Thyroid gland (tissue), 4 donors: ENCODE data around the gene CRISPLD2. TPM values are rescaled to one million over a fixed set of nuclear protein-coding genes. Genes with fewer than 3 reads are reported as not detected.

Experiments used
- DNase-seq, 2 donors: peaks; one replicate each; pipeline ENCODE4 v3.0.0-alpha.2; 2019
- H3K27ac ChIP-seq, 3 donors: fragments of 200-600 bp; sonication (generic); 1 replicate in 2 of 3; 2 replicates in 1 of 3; pipeline ENCODE4 v1.5.1; 2016 to 2019; ENCODE audit warnings: mild to moderate bottlenecking in 1 of 3, moderate library complexity in 1 of 3
- H3K27me3 ChIP-seq: fragments of 200-600 bp; sonication (generic); one replicate; pipeline ENCODE4 v1.5.1; 2019
- H3K36me3 ChIP-seq, 2 donors: fragments of 200-600 bp; sonication (generic); one replicate each; pipeline ENCODE4 v1.5.1; 2016 to 2019
- H3K4me1 ChIP-seq, 2 donors: fragments of 200-600 bp; sonication (generic); one replicate each; pipeline ENCODE4 v1.5.1; 2017 to 2019
- H3K4me3 ChIP-seq, 3 donors: fragments of 200-600 bp; sonication (generic); replicated peaks in 1 of 3; 1 replicate in 2 of 3; 2 replicates in 1 of 3; pipeline ENCODE4 v1.5.1; 2016; ENCODE audit warnings: mild to moderate bottlenecking in 1 of 3
- H3K9me3 ChIP-seq: fragments of 200-600 bp; sonication (generic); one replicate; pipeline ENCODE4 v1.5.1; 2017
- POLR2A ChIP-seq, 2 donors: fragments of 450-650 bp; IDR thresholded peaks; one replicate each; pipeline ENCODE4 v1.6.1; 2017; ENCODE audit warnings: antibody characterized with exemption in 2 of 2, mild to moderate bottlenecking in 2 of 2, moderate library complexity in 1 of 2
- WGBS, 2 donors: methylation state at CpG; one replicate each; pipeline ENCODE4 v1.1.5; 2017; 5-methylcytosine and 5-hydroxymethylcytosine counted together
- intact Hi-C: fragments of 100-400 bp; cut with DNase I; formaldehyde crosslinking; loops from one replicate; pipeline ENCODE4 v1.15.1; 2023
- total RNA-seq, 4 donors: library from RNA; depleted of rRNA; stranded (reverse); fragments of >200 nt; gene quantifications; one replicate each; pipeline ENCODE4 v1.2.3, GENCODE V29; 2016
- TF ChIP-seq, protein P1 (sequence below), 6 experiments: fragments of 200-600 bp in 3 of 6; fragments of 450-650 bp in 3 of 6; sonication (generic) in 3 of 6; IDR thresholded peaks; one replicate each; pipeline ENCODE4 v1.5.1; 2016 to 2019; ENCODE audit warnings: antibody characterized with exemption in 6 of 6, mild to moderate bottlenecking in 2 of 6, inconsistent platforms in 1 of 6, moderate library complexity in 1 of 6

The CRISPLD2 gene
- total RNA-seq, 4 donors from 2014 or later = 48.0 to 261 (median 108) TPM

DNA sequence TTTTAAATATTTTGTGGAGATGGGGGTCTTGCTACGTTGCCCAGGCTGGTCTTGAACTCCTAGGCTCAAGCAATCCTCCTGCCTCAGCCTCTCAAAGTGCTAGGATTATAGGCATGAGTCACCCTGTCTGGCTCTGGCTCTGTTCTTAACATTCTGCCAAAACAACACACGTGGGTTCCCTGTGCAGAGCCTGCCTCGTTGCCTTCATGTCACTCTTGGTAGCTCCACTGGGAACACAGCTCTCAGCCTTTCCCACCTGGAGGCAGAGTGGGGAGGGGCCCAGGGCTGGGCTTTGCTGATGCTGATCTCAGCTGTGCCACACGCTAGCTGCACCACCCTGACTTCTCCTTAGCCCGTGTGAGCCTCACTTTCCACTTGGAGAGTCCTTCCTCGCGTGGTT is 19.3 kb downstream of the CRISPLD2 start:
- H3K9me3 ChIP-seq = no peaks in the 10 kb centered on the region
- TF ChIP-seq, protein P1, sequence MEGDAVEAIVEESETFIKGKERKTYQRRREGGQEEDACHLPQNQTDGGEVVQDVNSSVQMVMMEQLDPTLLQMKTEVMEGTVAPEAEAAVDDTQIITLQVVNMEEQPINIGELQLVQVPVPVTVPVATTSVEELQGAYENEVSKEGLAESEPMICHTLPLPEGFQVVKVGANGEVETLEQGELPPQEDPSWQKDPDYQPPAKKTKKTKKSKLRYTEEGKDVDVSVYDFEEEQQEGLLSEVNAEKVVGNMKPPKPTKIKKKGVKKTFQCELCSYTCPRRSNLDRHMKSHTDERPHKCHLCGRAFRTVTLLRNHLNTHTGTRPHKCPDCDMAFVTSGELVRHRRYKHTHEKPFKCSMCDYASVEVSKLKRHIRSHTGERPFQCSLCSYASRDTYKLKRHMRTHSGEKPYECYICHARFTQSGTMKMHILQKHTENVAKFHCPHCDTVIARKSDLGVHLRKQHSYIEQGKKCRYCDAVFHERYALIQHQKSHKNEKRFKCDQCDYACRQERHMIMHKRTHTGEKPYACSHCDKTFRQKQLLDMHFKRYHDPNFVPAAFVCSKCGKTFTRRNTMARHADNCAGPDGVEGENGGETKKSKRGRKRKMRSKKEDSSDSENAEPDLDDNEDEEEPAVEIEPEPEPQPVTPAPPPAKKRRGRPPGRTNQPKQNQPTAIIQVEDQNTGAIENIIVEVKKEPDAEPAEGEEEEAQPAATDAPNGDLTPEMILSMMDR (IDR thresholded peaks at IDR 0.05) = no peak
- TF ChIP-seq POLR2A (IDR thresholded peaks at IDR 0.05) = no peak
- H3K27me3 ChIP-seq = no peaks in the 10 kb centered on the region
- WGBS, 2 donors = 58 to 67% methylated on average over 7 of the region's 7 CpGs
- H3K4me1 ChIP-seq = peaks cover 33 to 79% of the 10 kb centered on the region in 2 donors
- DNase-seq = peak; percentile 52 to 75
- H3K36me3 ChIP-seq = peaks cover 0 to 4% of the 10 kb centered on the region in 2 donors
- H3K27ac ChIP-seq = peak overlapping the region in 2 of 3 donors; percentile 17 to 71
- intact Hi-C loops = no loop called here
- H3K4me3 ChIP-seq = no peak overlapping the region

DNA sequence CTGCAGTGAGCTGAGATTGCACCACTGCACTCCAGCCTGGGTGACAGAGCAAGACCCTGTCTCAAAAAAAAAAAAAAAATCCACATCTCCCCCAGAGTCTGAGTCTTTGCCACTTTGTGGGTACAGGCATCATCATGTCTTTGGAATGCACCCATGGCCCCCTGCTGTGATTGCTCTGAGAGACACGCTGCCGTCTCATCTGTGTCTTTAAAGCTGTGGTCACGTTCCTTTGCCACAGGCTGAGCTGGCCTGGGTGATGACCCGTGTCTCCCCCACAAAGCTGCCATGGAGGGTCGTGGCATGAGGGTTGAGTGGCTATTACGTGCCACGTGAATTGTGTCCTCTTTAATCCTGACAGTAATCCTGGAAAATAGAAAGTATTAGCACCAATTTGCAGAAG is 20.2 kb downstream of the CRISPLD2 start:
- no peaks in the 10 kb centered on the region for H3K27me3 ChIP-seq
- TF ChIP-seq, protein P1 (IDR thresholded peaks at IDR 0.05) = no peak
- no peak for TF ChIP-seq POLR2A (IDR thresholded peaks at IDR 0.05)
- peak; percentile 65 to 85 for DNase-seq
- no peaks in the 10 kb centered on the region for H3K9me3 ChIP-seq
- peaks cover 24 to 72% of the 10 kb centered on the region in 2 donors for H3K4me1 ChIP-seq
- intact Hi-C loops = no loop called here
- peaks cover 0 to 4% of the 10 kb centered on the region in 2 donors for H3K36me3 ChIP-seq
- H3K4me3 ChIP-seq = no peak overlapping the region
- WGBS, 2 donors = 22 to 58% methylated on average over 4 to 7 of the region's 7 CpGs
- H3K27ac ChIP-seq = peak overlapping the region in 2 of 3 donors; percentile 17 to 54

DNA sequence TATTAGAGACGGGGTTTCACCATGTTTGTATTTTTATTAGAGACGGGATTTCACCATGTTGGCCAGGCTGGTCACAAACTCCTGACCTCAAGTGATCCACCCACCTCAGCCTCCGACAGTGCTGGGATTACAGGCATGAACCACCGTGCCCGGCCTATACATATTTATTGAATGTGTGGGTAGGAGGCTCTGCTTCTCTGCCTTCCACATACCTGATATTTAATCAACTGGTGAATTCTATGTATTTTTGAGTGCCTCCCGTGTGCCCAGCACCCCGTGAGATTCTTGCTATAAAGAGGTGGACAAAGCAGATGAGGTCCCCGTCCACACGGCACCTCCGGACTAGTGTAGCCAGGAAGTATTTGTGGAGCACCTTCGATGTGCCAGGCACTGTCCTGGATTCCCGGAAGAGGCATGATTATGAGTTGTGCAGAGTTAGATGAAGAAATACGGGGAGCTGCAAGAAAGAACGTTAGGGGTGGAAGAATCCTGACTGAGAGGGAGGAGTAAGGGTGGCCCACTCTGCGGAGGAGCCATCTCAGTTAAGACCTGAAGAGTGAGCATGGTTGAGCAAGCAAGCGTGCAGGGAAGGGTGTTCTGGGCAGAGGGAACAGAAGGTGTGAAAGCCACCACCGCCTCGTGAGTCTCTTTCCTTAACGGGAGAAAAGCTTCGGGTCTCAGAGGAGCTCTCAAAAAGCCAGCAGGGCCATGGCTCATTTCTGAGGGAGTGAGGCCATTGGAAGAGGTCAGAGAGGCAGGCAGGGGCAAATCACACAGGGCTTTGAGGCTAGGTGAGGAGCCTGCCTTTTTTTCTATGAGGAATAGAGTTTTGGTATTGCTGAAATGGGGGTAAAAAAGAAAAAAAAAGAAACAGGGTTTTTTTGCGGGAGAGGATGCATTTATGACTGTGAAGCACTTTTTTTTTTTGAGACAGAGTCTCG is 21.2 kb downstream of the CRISPLD2 start:
- DNase-seq = no peak
- Histone ChIP-seq H3K27ac (peak overlapping the region; percentile 72 to 83 (median 76)), H3K9me3 (no peaks in the 10 kb centered on the region), H3K27me3 (no peaks in the 10 kb centered on the region), H3K4me3 (no peak overlapping the region), H3K4me1 (peaks cover 14 to 62% of the 10 kb centered on the region in 2 donors), H3K36me3 (peaks cover 0 to 4% of the 10 kb centered on the region in 2 donors)
- TF ChIP-seq, protein P1 (IDR thresholded peaks at IDR 0.05) = no peak
- no peak for TF ChIP-seq POLR2A (IDR thresholded peaks at IDR 0.05)
- intact Hi-C loops = no loop called here
- WGBS, 2 donors = 63 to 73% methylated on average over 22 of the region's 22 CpGs

DNA sequence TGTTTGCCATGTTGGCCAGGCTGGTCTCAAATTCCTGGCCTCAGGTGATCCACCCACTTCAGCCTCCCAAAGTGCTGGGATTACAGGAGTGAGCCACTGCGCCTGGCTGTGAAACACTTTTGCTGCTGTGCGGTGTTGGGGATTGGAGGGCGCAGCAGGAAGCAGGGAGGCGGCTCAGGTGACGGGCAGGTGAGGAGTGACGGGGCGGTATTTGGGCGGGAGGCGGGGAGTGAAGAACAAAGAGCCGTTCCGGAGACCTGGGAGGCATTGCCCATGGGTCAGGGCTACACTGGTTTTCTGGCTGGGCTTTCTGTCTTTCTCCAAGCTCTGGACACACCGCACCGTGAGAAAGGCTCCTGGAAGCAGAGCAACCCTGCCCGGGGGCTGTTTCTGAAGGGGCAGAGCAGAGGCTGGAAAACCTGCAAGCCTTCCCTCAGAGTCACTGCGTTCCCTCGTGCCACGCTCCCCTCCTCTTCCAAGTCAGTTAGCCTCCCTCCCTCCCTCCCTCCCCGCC is 22.1 kb downstream of the CRISPLD2 start:
- intact Hi-C loops = no loop called here
- Histone ChIP-seq H3K27ac (peak overlapping the region; percentile 72 to 83 (median 76)), H3K36me3 (peaks cover 0 to 4% of the 10 kb centered on the region in 2 donors), H3K4me1 (peaks cover 5 to 53% of the 10 kb centered on the region in 2 donors), H3K9me3 (no peaks in the 10 kb centered on the region), H3K4me3 (no peak overlapping the region), H3K27me3 (no peaks in the 10 kb centered on the region)
- 24 to 27% methylated on average over 18 of the region's 18 CpGs for WGBS, 2 donors
- DNase-seq = peak; percentile 91 to 95
- TF ChIP-seq POLR2A (IDR thresholded peaks at IDR 0.05) = peak in 1 of 2 donors; percentile 88
- TF ChIP-seq, protein P1 (IDR thresholded peaks at IDR 0.05) = no peak
